GDM1 (cell line): Measurements from ENCODE around the gene IRS2.
A peak's percentile ranks its signal among the peaks of the same experiment; 100 is the strongest.

Experiments
- DNase-seq: peaks from one replicate; lab custom pipeline; 2025; lab: John Stamatoyannopoulos, UW

Gene IRS2

DNA sequence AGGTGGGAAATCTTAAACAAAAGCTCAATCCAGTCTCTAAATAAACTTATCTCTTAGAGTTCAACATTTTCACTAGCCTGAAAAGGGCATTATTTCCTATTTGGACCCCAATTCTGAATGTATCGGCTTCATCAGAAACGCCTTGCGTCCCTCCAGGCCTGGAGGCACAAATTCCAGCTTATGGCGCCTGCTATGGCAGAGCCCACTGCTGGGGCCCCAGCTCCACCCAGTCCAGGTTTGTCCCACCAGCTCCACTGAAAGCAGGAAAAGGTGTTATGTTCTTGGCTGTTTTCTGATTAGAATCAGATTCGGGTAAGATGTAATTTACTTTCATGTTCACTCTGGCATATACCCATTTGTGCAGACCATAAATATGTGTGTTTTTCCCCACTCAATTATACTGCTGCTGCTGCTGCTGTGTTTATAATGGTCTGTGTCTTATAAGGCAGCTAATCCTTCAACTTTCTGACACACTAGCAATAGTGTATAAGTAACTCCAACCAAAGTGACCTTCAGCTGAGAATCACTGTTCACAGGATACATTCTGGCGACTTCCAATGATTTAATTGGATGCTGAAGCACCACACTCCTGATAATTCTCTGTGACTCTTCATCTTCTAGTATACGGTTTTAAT lies 6.4 kb downstream of the IRS2 start:
- no peak for DNase-seq

DNA sequence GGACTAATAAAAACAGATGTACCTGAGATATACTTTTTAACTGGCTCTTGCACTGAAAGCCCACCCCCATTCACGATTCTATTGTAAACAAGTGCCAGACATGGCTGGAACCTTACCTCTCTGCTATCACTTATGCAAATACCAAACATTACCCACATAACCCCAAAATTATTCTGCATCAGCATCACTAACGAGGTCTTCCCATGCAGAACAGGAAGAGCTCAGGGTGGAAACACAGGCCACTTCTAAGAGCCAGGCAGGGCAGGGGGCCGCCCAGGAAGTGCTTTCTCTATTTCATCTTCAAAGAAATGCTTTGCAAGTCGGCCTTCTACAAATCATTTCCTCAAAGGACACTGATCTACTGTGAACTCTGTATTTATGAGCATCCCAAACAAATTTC lies 7.3 kb downstream of the IRS2 start:
- DNase-seq: no peak

DNA sequence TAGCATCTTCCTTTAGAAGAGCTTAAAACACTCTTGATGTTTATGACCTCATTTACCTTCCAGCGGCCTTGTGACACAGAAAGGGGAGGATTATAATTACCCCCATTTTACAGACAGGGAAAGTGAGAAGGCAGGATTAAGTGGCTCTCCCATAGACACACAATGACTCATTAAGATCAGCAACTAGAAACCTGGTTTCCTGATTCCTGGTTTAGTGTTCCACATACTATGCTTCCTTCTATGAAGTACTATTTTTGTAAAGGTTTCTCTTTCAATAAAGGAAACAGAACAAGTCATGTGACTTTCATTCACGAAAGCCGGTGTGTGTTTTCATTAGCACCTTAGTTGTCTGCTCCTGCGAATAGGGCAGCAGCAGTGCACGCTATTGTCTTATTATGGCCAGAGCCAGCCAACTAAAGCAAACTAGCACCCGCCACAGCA lies 8.3 kb downstream of the IRS2 start:
- no peak for DNase-seq

DNA sequence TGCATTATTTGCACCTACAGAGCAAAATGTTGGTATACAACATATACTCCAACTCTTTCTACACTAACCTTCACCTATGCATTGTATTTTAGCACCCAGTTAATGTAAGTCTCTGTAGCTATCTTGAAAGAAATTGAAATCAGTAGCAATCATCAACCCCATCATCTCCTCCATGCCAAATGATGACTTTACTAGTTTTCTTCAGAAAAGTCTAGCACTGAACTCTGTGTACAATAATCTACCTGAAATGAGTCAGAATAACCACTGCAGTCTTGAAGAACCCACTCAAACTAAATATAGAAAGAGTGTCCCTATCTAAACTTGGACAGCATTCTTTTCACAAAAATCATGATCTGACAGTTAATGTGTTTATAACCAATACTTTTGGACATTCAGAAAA lies 9.8 kb downstream of the IRS2 start:
- DNase-seq: no peak

GRCh38 chr13:109773786-109774185 lies 12.6 kb downstream of the IRS2 start:
- no peak for DNase-seq

- no peak for DNase-seq
These were observed 13.1 kb downstream of the IRS2 start for GRCh38 chr13:109773276-109773675.

DNA sequence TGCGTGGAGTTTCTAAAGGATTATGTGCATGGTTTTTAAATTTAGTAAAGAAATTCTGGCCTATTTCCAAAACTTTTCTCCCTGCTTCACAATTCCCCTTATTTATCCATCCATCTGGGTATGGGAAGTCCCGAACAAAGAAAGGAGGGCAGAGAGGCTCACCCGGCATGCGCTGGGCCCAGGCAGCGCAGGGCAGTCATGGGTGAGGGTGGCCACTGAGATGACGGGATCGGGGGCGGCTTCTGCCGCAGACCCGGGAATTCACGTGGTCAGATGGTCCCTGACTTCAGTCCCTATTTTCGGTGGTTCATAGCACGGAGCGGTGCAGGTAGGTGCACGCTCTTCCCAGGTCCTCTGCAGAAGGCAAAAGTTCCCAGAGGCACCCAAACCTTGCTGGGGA lies 14.5 kb downstream of the IRS2 start:
- DNase-seq: no peak

- no peak for DNase-seq
These were observed 15.9 kb downstream of the IRS2 start for GRCh38 chr13:109770436-109770835.

- no peak for DNase-seq
These were observed 16.5 kb downstream of the IRS2 start for GRCh38 chr13:109769921-109770320.

- no peak for DNase-seq
These were observed 17.1 kb downstream of the IRS2 start for GRCh38 chr13:109769275-109769674.

GRCh38 chr13:109768616-109769015 lies 17.8 kb downstream of the IRS2 start:
- DNase-seq: no peak

GRCh38 chr13:109768176-109768575 lies 18.2 kb downstream of the IRS2 start:
- no peak for DNase-seq

DNA sequence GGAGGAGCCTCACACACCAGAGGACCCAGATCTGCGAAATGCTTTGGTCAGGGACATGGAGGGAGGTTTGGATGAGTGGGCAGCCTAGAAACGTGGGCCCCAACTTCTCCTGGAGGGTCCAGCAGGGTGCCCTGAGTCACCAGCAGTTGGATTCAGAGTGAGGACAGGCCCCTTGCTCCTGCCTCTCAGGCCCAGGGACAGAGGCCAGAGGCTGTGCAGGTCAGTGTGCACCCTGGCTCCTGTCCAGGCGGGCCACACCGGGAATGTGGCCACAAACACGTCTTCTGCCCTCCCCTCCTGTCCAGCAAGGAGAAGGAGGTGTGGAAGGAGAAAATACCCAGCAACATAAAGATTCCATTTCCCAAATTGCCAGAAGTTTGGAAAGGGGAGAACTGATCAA lies 19.4 kb downstream of the IRS2 start:
- DNase-seq: no peak

DNA sequence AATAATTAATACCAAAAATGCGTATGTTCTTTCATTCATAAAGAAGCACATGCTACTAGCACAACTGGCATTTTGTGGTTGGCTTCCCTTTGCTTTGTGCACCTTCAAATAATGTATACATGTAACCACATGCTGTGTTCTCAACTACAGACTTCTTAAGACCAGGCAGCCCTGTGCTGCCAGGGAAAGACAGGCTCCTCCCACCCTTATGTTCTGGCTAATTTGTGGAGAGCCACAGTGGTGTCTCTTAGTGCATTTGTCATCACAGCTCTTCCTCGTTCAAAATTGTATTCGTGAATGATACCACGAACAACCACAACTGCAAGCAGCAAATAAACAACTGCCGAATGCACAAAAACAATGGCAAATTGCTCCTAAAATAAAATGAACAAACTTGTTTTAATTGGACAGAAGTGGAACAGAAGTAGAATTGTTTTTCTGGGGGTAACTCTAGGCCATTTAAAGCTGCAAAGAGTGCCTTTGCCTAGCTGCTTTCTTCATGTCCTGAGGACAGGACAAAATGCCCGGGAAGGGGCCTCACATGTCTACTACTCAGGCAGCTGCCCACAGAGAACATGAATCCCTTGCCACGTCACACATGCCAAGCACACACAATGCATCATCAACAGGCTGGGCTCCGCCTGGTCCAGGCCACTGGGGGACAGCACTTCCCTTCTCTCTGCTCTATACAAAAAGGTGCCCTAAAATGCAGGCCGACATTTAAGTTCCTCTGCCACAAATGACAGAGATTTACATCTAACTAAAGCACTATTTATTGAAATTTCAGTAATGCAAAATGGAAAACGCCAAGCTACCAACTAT lies 21.7 kb downstream of the IRS2 start:
- DNase-seq: peak; percentile 49

DNA sequence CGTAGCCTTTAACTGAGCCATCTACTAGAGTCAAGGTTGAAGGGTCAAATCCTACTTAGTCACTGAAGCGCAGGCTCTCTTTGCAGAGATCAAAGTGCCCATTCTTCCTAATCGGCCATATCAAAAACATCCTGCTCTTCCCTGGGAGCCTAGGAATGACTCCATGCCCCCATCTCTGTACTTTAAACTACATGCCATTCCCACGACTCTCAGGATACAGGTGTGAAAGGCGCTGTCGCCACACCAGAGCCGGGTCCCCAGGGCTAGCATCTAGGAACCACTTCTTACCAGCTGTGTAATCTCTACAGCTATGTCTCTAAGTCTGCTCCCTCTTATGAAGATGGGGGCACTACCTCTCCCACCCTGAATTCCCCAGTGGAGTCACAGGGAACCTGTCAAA lies 22.3 kb downstream of the IRS2 start:
- no peak for DNase-seq

GRCh38 chr13:109762791-109763190 lies 23.6 kb downstream of the IRS2 start:
- no peak for DNase-seq

DNA sequence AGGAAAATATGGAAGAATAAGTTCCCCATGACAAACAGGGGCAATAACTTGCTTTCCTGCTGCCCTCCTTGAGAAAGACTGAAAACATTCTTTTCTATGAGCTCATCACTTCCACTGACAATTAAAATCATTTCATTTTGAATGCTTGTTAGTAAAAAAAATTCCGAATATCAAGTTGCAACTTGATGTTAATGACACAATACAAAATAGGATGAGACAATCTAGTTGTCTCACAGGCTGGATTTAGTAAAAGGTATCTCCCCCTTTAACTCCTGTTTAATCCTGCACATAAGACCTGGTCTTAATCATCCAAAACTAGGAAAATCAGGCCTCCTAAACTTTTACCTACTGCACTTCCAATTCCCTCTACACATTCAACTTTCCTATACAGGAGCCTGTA lies 24.7 kb downstream of the IRS2 start:
- no peak for DNase-seq

DNA sequence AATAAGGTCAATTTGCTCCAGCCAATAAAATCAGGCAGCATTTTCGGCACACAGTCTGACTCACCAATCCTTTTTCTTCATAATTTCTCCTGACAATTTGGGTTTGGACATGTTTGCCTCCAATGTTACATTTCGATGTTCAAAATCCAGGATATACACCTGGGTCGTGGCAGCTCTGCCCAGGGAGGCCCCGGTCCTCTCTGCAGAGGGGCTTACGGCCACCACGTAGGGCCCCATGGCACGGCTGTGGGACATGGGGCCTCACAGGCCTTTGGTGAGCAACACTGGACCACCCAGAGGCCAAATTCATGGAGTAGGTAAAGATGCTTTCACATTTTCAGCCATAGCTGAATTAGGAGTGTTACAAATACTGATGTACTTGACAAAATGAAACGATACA lies 25.4 kb downstream of the IRS2 start:
- DNase-seq: no peak

DNA sequence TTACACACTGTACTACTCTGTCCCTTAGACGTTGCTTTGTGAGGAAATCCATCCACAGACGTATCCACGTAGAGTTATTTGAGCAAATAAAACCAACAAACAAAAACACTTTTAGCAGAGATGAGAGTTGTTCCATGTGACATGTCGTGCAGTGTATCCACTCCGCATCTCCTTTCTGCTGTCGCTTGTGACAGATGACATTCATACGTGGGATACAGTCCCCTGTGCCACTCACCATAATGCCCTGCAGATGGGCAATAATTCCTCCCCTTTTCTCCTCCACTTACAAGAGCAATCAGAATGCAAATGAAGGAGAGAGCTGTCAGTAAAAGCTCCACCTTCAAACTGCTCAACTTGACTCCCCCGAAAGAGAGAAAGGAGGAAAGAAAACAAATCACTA lies 26.0 kb downstream of the IRS2 start:
- no peak for DNase-seq

DNA sequence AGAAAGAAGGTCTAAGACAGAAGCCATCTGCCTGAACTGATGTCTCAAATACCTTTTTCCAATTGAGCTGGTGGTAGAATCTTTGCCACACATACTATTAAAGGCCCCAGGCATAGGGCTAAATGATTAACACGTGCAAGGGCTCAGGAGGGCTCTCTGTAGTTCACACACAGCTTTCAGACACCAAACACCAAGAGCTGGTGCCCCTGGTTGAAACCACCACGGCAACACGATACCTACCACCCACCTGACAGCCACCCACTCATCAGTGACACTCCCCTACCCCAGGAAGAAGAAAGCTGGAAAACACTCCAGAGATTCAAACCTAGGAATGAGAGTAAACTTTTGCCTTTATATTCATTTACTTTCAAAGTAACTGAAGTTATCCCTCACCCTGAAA lies 26.8 kb downstream of the IRS2 start:
- DNase-seq: no peak

DNA sequence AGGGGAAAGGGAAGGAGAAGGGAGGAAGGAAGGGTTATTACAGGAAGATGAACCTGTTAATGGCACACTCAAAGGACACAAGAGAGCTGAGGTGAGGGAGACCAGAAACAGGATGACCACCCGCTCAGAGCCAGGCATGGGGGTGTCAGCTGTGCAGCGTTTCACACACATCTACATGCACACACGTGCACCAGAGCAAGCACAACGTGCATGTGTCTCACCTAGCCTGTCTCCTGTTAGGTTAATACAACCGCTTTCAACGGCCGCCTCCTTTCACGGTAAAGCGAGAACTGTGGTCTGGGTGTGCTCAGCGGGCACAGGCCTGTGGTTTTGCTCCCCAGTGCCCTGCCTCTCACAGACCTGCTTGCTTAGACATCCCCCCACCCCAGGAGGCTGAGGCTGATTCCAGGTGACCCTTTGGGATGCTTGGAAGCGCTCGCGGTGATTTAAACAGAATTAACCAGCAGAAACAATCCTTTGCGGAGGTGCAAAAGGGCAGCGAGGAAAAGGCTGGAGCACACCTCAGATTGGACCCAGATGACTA lies 27.4 kb downstream of the IRS2 start:
- no peak for DNase-seq

GRCh38 chr13:109756778-109757177 lies 29.6 kb downstream of the IRS2 start:
- no peak for DNase-seq

GRCh38 chr13:109755997-109756396 lies 30.4 kb downstream of the IRS2 start:
- DNase-seq: no peak

DNA sequence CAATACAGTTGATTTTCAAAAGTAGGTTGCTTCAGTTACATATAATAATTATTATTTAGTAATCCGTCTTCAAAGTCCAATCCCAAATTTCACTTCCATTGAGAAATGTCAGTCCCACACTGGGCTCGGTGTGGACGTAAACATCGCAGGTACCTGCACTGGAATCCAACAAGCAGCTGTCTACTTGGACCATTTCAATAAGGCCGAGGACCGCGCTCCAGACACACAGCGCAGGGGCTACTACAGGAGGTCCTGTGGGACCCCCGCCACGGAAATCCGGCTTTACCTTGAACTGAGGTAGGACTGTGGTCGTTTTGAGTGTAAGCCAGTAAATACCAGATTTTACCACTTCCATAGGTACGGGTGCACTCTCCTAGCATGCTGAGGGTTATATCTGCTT lies 30.8 kb downstream of the IRS2 start:
- DNase-seq: no peak
